Keratinocyte (primary cell): ENCODE measurements around the gene CUEDC1.

ENCODE experiments used
- CTCF ChIP-seq, 3 experiments: IDR thresholded peaks in 1 of 3; conservative IDR thresholded peaks in 1 of 3; optimal IDR thresholded peaks in 1 of 3; 2 replicates in 2 of 3; 3 replicates in 1 of 3; pipeline versions ENCODE3 to v1.5.1; 2011; ENCODE audit warnings: low read length in 3 of 3, mild to moderate bottlenecking in 3 of 3, moderate library complexity in 2 of 3, control low read depth in 1 of 3, inconsistent platforms in 1 of 3; ENCODE audit not compliant: insufficient read depth in 2 of 3; ENCODE audit errors: extremely low read depth in 1 of 3
- EZH2 ChIP-seq: IDR thresholded peaks from one replicate; pipeline ENCODE4 v1.6.1; 2012; ENCODE audit warnings: inconsistent platforms, mild to moderate bottlenecking, low read length, moderate library complexity

- TF ChIP-seq CTCF (optimal IDR thresholded peaks at IDR 0.05 in 1 of 3, IDR thresholded peaks at IDR 0.05 in 1 of 3, conservative IDR thresholded peaks at IDR 0.05 in 1 of 3; ENCODE audit: extremely low read depth in 1 of 3, insufficient read depth in 2 of 3, low read length in 3 of 3) (no peak), EZH2 (no peak)
Measured at GRCh38 chr17:57911834-57912673, 43.2 kb downstream of the CUEDC1 start.
